Mammary epithelial cell (primary cell): ENCODE measurements around the gene TTC9.

Experiments
- CTCF ChIP-seq, 2 donors: IDR thresholded peaks in 1 of 2; conservative IDR thresholded peaks in 1 of 2; 2 replicates each; pipeline ENCODE4 v1.5.1; 2011 to 2012; ENCODE audit warnings: inconsistent platforms in 2 of 2, low read length in 2 of 2, mild to moderate bottlenecking in 2 of 2, control low read depth in 1 of 2, low read depth in 1 of 2; ENCODE audit not compliant: insufficient read depth in 1 of 2; ENCODE audit errors: extremely low read depth in 1 of 2
- EZH2 ChIP-seq: IDR thresholded peaks from 2 replicates; pipeline ENCODE4 v1.6.1; 2012; ENCODE audit warnings: low read length, inconsistent platforms, borderline replicate concordance

- no peak for TF ChIP-seq CTCF (conservative IDR thresholded peaks at IDR 0.05 in 1 of 2, IDR thresholded peaks at IDR 0.05 in 1 of 2; ENCODE audit: extremely low read depth in 1 of 2, insufficient read depth in 1 of 2, low read depth in 1 of 2, low read length in 2 of 2)
- no peak for TF ChIP-seq EZH2
Observed at GRCh38 chr14:70671652-70672644, 30.2 kb downstream of the TTC9 start.
